HG03159 (cell line): ENCODE measurements around the gene RTP1.
"Not testable (repeated sequence)": the region's sequence is repeated elsewhere in the genome, so short reads cannot be mapped to it uniquely, and the experiment has no call there.

Source experiments
- ATAC-seq: cut with Tn5 transposase; IDR thresholded peaks from one replicate; pipeline ENCODE4 v1.9.1; 2021; ENCODE audit warnings: mild to moderate bottlenecking, moderate library complexity; ENCODE audit not compliant: unreplicated experiment

RTP1 gene

DNA sequence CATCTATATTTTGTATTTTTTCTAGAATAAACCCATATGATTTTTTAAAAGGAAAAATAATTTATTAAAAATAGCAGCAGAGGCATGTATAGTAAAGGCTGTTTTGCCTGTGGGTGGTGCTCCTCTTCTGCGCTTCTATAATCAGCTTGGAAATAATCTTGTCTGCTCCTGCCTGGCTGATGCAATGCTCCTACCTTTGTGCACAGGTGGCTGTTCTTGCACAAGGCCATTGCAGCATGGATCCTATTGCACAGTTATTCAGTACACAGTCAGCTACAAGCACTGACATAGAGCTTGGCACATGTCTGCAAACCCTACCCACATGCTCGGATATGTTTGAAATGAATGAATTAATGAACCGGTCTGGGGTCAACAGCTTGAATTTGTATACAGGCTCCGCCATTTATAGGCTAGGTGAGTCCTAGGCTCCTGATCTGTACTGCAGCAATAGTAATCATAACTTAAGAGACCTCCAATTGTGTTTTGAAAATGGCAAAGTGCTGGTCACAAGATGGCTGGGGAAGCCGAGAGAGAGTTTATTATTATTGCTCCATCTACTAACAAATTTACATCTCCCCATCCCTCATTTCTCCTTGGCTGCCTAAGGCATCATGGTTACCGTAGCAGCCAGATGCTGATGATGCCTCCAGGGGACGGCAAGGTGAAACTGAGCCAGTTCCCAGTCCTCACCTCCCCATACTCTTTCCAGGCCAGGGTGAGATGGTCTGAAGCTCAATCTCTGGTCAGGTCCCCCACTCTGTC is 532 bp upstream of the RTP1 start:
- no peak for ATAC-seq

DNA sequence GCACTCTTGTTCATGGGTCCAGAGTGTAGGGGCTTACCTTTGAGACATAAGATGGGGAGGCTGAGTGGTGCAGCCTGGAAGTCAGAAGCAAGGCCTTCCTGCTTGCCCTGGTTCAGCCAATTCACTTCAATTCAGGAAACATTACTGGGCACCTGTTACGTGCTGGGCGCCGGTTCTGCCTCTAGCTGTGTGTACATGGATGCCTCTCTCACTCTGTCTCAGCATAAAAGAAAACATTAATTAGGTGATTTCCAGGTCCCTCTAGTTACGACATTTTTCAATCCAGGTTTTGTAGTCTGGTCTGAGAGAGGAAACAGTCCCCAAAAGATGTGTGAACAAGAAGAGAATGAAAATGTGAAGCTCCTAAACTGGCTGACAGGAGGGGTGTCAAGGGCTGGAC is 1.2 kb downstream of the RTP1 start:
- ATAC-seq: no peak

DNA sequence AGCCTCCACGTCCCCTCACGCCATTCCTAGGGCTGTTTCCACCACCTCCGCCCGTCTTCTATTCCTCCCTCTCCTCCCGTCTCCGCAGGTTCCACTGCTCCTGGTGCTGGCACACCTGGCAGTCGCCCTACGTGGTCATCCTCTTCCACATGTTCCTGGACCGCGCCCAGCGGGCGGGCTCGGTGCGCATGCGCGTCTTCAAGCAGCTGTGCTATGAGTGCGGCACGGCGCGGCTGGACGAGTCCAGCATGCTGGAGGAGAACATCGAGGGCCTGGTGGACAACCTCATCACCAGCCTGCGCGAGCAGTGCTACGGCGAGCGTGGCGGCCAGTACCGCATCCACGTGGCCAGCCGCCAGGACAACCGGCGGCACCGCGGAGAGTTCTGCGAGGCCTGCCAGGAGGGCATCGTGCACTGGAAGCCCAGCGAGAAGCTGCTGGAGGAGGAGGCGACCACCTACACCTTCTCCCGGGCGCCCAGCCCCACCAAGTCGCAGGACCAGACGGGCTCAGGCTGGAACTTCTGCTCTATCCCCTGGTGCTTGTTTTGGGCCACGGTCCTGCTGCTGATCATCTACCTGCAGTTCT is 2.3 kb downstream of the RTP1 start:
- not testable (repeated sequence) for ATAC-seq

DNA sequence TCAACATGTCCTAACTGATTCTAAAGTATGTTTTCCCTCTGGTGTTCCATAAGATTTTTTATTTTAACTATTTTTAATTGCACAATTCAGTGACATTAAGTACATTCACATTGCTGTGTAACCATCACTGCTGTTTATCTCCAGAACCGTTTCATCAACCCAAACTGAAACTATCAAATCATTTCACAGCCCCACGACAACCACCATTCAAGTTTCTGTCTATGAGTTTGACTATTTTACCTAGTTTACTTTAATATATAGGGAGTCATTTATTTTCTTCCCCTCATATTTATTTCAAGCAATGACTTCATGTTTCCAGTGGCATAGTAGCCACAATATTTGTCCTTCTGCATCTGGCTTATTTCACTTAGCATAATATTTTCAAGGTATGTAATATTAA is 8.4 kb downstream of the RTP1 start:
- no peak for ATAC-seq

DNA sequence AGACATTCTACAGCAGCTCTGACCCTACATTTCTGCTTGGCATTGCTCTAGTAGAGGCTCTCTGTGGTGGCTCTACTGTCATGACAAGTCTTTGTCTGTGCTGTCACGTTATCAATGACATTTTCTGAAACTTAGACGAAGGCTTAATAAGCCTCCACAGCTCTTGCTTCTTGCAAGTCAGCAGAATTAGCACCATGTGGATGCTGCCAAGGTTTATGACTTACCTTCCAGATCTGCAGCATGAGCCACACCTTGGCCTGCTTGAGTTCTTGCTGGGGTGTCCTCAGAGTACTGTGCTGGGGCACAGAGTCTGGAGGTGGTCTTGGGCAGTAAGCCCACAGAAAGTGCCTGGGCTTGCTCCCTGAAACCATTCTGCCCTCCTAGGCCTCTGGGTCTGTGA is 9.8 kb downstream of the RTP1 start:
- no peak for ATAC-seq

DNA sequence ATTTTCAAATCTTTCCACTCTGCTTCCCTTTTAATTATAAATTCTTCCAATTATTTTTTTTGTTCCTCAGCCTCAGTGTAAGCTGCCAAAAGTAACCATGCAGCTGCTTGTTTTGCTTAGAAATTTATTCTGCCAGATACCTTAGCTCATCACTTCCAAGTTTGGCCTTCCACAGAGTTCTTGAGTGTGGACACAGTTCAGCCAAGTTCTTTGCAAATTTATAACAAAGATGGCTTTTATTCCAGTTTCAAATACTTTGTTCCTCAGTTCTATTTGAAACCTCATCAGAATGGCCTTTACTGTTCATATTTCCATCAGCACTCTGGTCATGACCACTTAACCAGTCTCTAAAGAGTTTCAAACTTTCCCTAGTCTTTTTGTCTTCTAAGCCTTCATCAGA is 10.3 kb downstream of the RTP1 start:
- ATAC-seq: no peak

DNA sequence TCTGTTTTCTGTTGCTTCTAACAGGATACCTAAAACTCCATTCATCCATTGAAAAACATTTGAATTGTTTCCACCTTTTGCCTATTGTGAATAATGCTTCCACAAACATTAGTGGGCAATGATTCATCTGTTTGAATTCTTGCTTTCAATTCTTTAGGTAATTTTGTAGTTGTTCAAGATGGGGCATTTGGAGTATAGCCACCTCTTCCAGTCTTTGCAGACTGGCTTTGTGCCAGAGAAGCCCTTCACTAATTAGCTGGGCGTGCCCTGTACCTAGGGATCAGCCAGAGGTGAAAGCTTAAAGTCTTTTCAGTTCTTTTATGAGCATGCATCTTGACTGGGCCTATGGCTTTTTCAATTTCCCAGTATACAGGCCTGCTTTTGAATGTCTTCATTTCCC is 10.9 kb downstream of the RTP1 start:
- ATAC-seq: no peak

DNA sequence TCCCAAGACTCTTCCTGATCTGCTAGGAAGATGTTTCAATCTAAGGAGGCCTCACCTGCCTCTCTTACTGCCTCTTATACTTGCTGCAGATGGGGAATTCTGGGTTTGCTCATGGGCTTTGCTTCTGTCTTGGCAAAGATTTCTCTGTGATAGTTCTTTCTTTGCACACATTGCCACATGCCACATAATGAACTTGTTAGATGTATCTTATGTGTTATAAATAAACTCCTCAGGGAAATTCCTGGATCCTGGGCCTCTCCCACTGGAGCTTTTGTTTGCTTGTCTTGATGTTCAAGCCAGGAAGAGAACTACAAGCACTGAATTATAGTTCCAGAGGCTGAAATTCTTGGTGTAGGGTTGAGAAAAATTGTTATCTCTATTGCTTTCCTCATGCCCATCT is 12.2 kb downstream of the RTP1 start:
- ATAC-seq: no peak

DNA sequence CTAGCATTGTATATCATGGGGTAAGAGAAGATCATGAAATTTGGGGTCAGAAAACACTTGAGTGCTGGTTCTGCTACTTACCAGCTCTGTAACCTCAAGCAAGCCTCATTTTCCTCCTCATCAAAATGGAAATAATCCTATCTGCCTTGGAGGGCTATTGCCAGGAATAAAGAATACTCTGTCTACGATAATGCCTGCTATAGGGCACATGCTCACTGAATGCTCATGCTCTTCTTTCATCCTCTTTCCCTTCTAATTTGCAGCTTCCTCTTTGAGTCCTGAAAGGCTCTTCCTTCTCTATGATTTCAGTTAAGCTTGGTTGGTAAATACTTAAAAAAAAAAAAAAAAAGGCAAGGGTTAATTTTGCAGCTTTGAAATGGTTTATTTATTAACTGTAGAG is 12.8 kb downstream of the RTP1 start:
- no peak for ATAC-seq

DNA sequence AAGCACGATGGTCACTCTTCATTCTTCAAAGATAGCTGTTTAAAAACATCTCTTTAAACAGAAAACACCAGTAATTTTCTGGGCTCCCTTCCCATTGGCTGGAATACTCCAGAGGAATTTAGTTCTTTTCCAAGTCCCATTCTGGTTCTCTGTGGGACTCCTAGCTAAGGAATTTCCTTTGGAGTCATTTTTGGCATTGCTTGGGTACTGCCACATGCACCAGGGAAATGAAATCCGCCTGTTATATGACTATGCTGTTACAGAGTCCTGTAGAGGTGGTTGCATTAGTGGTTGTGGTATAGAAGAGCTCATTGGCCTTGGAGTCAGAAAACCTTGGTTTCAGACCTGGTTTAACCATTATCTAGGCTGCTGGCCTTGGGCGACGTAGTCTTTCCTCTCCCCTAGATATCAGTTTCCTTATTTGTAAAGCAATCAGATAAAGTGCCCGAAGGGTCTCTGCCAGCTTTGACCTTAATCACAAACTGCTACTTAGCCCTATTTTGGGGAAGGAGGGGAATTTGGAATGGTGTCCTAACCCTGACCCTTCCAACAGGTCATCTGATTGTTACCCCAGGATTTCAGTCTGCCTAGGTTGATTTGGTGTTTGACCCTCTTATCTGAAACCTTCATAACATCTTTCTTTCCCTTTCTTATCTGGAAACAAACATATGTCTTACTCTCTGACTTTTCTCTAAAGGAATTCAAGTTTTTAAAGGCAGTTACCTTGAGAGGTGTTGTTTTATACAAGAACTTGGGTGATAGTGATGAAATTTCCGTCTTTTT is 13.4 kb downstream of the RTP1 start:
- ATAC-seq: peak; percentile 91

DNA sequence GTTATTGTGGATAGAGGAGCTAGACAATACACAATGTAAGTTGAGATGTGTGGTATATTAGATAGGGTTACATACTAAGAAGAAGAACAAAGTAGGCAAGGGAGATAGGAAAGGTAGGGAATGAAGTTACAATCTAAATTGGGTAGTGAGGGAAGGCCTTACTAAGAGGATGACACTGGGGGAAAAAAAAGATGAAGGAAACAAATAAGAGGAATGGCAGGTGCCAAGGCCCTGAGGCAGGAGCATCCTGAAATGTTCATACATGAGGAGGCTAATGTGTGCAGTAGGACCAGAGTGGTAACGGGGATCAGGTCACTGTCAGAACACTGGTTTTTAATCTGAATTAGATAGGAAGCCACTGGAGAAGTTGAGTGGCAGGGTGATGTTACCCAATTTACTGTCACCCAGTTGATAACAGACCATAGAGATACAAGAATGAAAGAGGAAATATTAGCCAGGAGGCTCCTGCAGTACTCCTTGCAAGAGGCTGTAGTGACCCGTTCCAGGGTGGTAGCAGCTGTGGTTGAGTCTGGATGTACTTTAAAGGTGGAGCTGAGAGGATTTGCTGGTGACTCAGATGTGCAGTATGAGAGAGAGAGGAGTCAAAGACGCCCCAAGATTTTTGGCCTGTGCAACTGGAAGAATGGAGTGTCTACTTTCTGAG is 14.4 kb downstream of the RTP1 start:
- no peak for ATAC-seq

DNA sequence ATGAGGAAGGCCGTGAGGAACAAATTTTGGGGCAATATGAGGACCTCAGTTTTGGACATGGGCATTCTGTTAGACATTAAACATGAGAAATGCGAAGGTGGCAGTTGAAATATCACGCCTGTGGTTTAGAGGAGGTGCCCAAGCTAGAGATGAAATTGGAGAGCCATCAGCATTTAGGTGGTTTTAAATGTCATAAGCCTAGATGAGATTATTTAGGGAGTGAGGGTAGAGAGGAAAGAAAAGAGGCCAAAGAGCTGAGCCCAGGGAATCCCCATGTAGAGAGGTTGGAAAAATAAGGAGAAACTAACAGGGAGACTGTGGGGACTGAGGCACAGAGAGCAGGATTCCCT is 14.9 kb downstream of the RTP1 start:
- no peak for ATAC-seq

DNA sequence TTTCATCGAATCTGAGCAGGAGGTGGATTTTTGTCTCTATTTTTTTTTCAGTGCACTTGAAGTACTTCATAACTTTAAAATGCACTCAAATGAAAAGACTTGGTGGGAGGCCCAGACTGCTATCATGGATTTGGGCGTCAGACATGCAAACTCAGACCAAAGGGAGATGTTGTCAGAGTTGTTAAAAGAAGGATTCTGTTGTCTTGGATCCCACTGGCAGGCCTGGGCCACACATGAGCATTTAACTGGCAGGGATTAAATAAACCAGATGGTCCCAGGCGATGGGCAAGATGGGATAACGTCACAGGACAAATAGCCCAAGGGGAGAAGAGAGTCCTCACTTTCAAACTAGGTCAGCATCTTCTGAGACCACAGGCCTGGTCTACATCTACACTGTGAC is 15.4 kb downstream of the RTP1 start:
- no peak for ATAC-seq

DNA sequence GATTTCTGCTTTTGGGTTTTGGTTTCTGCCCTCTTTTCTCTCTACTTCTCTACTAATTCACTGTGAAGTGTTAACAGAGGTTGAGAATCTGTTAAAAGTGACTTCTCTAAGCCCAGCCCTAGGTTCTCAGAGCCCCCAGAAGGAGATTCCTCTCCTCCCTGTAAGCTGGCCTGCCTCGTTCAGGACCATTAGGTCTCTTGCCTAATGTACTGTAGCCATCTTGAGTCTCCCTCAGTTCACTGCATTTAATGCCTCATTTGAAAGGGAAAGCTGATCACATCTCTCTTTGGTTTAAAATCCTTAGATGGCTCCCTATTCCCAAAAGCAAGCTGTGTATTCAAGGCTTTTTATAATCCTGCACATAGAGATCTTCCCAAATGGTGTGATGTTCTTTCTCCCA is 16.3 kb downstream of the RTP1 start:
- no peak for ATAC-seq

DNA sequence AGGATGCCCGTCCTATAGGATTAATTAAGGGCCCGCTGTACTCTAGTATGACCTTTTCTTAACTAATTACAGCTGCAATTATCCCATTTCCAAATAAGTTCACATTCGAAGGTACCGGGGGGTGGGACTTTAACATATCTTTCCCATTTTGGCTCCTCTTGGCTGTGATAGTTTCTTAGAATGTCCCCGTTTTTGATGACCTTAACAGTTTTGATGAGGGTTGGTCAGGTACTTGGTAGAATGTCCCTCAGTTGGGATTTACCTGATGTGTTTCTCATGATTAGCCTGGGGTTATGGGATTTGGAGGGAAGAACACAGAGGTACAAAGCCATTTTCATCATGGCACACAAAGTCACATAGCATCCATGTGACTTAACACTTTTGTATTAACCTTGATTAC is 18.2 kb downstream of the RTP1 start:
- no peak for ATAC-seq

DNA sequence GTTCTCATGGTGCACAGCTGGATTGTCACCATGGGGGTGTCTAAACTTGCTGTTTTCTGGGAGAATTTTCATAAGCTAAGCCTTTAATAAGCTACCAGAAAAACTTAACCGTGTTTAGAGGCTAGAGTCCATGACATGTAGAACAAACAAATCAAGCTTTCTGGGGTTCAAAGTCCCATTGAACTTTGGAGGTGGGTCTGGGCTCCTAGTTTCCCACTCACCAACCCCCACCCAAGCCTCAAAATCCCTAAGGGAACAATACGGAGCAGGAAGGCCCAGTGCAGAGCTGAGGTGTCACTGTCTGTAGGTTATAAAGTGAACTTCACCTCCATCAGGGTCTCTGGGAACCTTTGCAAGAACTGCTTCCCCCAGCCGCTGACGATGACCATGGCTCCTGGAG is 25.5 kb downstream of the RTP1 start:
- no peak for ATAC-seq

DNA sequence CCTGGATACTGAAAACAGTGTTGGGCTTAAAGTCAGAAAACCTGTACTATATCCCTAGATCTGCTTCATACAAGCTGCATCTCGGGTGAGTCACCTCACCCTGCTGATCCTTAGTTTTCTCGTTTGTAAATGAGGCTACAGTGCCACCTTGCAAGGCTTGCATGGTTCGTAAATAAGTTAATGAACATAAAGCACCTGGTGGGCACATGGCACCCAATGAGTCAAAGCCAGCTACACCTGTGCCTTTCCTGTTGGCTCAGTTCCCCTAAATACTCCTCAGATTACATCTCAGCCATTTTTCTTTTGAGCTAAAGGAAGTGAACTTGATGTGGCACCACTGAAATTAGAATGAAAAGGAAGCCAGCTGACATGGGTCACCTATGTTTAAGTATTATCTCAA is 26.5 kb downstream of the RTP1 start:
- no peak for ATAC-seq

DNA sequence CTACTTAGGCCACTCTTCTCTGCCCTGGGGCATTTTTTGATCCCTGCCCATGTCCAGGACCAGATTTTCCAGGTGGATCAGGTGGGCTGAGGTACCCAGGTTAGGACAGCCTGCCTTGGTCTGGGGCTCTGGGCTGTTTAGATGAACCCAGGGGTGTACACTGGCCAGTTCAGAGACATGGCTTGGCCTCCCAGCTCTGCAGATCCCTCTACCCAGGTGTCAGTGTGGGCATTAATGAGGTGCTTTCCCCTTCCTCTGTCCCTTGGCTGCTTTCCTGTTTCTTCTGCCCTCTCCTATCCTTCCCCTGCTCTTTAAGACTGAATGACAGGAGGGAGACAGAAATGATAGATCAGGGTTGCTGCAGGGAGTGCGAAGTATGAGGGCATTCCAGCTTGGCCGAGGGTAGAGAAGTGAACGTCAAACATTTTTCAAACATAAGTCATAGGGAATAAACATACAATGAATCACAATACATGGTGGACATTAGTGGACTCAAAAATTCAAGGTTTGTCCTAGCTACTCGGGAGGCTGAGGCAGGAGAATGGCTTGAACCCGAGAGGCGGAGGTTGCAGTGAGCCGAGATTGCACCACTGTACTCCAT is 30.5 kb downstream of the RTP1 start:
- ATAC-seq: no peak

DNA sequence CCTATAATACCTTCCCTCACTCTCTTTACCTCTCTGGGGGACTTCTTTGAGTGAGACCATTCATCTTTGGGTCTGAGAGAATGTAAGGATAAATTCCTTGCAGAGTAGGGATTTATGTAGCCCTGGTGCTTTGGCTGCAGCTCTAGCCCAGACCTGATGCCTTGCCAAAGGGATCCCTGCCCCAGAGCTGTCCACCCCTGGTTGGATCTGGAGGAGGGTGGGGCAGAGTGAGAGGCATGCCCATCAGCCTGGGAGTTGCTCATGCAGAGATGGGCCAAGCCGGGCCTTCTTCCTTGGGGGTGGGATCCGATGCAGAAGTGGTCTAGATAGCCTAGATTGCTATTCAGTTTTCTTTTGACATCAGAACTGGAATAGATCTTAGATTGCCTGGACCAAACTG is 31.5 kb downstream of the RTP1 start:
- ATAC-seq: no peak

DNA sequence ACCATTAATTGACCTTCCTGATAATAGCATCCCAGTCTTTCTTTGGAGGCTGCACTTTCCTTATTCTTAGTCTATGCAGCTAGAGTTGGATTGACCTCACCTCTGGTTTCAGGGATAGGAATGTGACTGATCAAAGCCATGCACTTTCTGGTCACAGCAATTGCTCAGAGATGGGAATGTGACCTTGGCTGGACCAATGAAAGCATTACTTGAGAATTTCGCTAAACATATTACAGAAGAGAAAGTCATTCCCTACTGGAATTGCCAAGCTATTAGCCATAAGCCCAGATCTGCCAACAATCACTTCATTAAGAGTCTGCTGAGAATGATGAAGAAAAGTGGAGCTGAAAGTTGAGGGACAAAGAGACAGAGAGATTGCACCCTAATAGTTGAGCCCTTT is 32.7 kb downstream of the RTP1 start:
- ATAC-seq: no peak

DNA sequence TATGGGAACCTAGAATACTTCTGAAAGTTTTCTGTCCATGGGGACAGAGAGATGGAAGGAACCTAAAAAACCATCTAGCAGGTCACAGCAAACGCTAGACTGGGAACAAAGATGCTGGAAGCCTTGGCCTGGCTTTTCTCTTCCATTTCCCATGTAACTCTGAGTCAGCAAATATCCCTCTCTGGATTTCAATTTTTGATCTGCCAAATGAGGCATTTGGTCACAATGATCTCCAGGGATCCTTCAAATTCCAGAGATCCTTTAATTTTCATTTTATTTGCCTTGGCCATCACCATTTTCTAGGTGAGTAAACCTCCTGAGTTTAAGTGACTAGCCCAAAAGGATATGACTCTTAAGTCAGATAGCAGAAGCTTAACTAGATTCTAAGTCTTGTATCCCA is 39.7 kb downstream of the RTP1 start:
- no peak for ATAC-seq
